LNCaP clone FGC (cell line): ENCODE data around the gene LCMT2.

Experiments used
- DNase-seq: peaks from one replicate; pipeline ENCODE4 v3.0.0-alpha.2; 2011; ENCODE audit warnings: low read depth
- H3K4me3 ChIP-seq: 2 replicates; pipeline ENCODE4 v1.5.1; 2011; ENCODE audit warnings: mild to moderate bottlenecking, low read depth, low read length, control low read depth
- CTCF ChIP-seq: IDR thresholded peaks from 2 replicates; pipeline ENCODE4 v1.5.1; 2012; ENCODE audit warnings: mild to moderate bottlenecking; ENCODE audit not compliant: control insufficient read depth, insufficient read depth; ENCODE audit errors: extremely low read depth

LCMT2 gene

DNA sequence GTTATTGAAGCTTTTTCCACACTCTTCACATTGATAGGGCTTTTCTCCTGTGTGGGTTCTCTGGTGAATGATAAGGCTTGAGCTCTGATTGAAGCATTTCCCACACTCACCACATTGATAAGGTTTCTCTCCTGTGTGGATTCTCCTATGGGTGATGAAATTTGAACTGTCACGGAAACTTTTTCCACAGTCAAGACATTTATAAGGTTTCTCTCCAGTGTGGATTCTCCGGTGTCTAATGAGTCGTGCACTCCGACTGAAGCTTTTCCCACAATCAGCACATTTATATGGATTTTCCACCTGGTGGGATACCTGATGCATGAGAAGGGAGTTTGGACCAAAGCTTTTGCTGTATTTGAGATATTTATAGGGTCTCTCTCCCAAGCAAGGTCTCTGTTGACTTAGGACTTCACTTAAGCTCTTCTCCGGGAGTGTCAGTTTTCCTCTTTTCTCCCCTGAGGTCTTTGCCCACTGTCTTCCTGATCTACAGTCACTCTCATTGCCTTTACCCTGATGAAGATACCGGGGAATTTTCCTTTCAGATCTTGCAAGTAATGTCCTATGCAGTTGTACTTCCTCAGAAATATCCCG is 31.0 kb upstream of the LCMT2 start:
- no peak for TF ChIP-seq CTCF
- no peak overlapping the region for H3K4me3 ChIP-seq

DNA sequence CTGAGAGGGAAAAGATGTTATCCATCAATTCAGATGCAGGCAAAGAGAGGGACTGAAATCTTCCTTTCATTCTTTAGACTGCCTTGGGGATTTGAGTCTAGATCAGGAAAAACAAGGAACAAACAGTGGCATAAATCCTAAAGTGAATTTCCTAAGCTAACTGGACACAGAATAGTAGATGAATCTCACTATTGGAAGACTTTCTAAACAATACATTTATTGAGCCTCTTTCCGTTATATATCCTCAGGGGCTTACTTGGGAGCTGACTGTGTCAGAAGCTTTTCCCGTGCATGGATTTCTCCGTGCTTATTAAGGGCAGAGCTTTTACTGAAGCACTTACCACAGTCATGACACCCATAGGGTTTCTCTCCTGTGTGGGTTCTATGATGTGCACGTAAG is 30.4 kb upstream of the LCMT2 start:
- H3K4me3 ChIP-seq: no peak overlapping the region
- no peak for TF ChIP-seq CTCF
- no peak for DNase-seq

More for the DNA sequence above, 31.0 kb upstream of the LCMT2 start:
- DNase-seq: no peak

- no peak overlapping the region for H3K4me3 ChIP-seq
- no peak for TF ChIP-seq CTCF
- DNase-seq: no peak
Observed at GRCh38 chr15:43352693-43353382, 22.5 kb upstream of the LCMT2 start.

DNA sequence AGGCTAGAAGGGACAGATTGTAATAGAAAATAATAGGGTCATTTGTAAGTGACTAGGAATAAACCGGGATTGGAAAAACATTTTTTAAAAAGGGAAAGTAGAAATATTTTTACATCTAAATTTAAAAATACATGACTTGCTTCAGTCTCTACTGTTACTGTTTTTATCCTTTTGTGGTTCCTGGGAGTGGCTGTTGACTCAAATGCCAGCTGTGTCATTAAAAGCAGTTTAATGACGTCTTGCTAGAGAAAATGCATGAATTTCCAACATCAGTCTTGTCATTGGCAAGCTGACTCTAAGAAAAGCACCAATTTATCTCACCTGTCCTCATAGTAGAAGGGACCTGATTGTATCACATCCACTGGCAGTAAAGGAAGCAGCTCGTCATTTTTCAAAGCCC is 16.7 kb upstream of the LCMT2 start:
- DNase-seq: no peak
- H3K4me3 ChIP-seq: no peak overlapping the region

DNA sequence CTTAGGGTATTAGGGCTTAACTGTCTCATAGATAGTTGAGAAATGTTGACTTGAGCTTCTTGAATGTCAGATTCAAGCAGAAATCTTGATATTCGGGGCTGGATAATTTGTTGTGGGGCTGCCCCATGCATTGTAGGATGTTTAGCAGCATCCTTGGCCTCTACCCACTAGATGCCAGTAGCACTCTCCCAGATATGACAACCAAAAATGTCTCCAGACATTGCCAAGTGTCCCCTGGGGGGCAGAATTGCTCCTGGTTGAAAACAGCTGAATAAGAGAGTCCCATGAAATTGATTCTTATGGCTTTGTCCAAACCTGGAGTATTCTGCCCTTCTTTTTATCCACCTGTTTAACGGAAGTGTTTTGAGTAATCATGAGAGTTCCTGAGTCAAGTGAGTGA is 15.9 kb upstream of the LCMT2 start:
- DNase-seq: no peak
- no peak overlapping the region for H3K4me3 ChIP-seq
- no peak for TF ChIP-seq CTCF

More for the DNA sequence above, 16.7 kb upstream of the LCMT2 start:
- no peak for TF ChIP-seq CTCF

DNA sequence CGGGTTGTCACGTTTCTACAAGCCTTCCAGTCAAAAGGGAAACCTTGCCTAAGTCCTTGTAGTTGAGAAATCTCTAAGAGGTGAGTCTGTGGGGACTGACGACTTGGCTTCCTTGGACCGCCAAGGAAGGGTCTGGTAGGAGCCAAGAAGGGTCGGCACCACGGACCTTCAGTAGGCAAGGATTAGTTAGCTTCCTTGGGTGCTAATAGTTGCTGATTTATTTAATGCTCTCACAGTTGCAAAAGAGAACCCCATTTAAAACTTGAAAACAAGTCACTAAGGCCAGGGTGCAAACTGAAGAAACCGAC is 361 bp upstream of the LCMT2 start:
- TF ChIP-seq CTCF: no peak
- DNase-seq: no peak
- peak overlapping the region; percentile 94 for H3K4me3 ChIP-seq

GRCh38 chr15:43329217-43329959 is 985 bp downstream of the LCMT2 start:
- DNase-seq: no peak
- TF ChIP-seq CTCF: no peak
- H3K4me3 ChIP-seq: peak overlapping the region; percentile 94
